GM12864 (cell line): ENCODE results near the gene PDHX.

Source experiments
- DNase-seq: peaks from one replicate; pipeline ENCODE4 v3.0.0-alpha.2; 2011; ENCODE audit warnings: low read depth
- H3K4me3 ChIP-seq: 2 replicates; pipeline ENCODE4 v1.5.1; 2011; ENCODE audit warnings: mild to moderate bottlenecking, low read depth, low read length, control low read depth
- TF ChIP-seq, protein P1 (sequence below): IDR thresholded peaks from 2 replicates; pipeline ENCODE4 v1.5.1; 2011; ENCODE audit warnings: low read depth, mild to moderate bottlenecking, moderate library complexity, low read length, control low read depth, inconsistent platforms; ENCODE audit errors: missing control alignments

The PDHX gene

DNA sequence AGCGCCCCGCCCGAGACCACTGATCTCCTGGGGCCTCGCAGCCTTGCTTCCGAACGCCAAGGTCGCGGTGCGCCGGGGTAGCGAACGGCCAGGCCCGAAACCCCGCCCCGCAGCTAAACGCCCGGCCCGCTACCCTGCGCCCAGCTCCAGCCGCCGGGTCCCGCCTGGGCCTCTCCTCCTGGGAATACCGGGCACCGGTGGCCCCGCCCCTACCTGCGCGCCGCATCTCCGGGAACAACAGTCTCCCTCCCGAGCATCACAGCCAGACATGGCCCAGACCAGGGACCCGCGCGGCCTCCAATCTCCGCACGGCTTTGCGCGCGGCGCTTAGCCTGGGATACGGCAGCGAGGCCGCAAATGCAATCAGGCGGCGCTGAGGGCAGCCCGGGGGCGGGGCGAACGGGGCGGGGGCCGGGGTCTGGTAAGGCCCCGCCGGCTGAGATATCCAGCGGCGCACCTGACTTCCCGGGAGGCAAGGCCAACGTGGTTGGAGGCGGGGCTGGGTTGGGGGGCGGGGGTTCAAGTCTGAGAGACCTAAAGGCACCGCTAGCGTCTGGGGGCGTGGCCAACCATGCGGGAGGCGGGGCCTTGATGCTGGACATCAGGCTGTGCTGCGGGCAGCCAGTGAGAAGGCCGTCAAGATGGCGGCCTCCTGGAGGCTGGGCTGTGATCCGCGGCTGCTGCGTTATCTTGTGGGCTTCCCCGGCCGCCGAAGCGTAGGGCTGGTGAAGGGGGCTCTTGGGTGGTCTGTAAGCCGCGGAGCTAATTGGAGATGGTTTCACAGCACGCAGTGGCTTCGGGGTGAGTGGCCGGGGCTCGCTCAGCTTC is at the start of gene PDHX, which contains the start of gene APIP:
Gene PDHX, plus strand, starts transcription at position 604 of the 828 bp plus-strand sequence. Its CDS starts 38 bp downstream, at position 642.
Gene APIP, minus strand, starts transcription at position 365 of the 828 bp plus-strand sequence. Its CDS starts 95 bp downstream, at position 270.
- TF ChIP-seq, protein P1, sequence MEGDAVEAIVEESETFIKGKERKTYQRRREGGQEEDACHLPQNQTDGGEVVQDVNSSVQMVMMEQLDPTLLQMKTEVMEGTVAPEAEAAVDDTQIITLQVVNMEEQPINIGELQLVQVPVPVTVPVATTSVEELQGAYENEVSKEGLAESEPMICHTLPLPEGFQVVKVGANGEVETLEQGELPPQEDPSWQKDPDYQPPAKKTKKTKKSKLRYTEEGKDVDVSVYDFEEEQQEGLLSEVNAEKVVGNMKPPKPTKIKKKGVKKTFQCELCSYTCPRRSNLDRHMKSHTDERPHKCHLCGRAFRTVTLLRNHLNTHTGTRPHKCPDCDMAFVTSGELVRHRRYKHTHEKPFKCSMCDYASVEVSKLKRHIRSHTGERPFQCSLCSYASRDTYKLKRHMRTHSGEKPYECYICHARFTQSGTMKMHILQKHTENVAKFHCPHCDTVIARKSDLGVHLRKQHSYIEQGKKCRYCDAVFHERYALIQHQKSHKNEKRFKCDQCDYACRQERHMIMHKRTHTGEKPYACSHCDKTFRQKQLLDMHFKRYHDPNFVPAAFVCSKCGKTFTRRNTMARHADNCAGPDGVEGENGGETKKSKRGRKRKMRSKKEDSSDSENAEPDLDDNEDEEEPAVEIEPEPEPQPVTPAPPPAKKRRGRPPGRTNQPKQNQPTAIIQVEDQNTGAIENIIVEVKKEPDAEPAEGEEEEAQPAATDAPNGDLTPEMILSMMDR = no peak
- DNase-seq = peak; percentile 94
- H3K4me3 ChIP-seq = peak within 1 kb of the TSS; percentile 97

DNA sequence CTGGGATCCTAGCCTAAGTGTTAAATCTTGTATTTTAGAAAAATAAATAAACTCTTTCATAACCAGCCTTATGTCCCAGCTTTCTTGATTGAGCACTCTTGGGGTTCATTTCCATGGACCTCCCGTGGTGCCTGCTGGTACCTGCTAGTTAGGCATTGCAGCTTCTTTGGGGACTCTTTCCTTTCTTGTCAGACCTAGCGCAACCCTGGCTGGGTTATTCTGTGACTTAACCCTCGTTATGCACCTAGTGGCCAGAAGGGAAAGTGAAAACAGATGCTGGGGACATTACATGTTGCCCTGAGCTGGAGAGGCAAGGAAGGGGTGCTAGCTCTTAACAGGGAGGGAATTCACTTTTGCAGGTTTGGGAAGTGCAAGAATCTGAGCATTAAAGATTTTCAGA is 47.0 kb upstream of the PDHX start:
- no peak for DNase-seq
- TF ChIP-seq, protein P1 = peak; percentile 46
- no peak overlapping the region for H3K4me3 ChIP-seq

DNA sequence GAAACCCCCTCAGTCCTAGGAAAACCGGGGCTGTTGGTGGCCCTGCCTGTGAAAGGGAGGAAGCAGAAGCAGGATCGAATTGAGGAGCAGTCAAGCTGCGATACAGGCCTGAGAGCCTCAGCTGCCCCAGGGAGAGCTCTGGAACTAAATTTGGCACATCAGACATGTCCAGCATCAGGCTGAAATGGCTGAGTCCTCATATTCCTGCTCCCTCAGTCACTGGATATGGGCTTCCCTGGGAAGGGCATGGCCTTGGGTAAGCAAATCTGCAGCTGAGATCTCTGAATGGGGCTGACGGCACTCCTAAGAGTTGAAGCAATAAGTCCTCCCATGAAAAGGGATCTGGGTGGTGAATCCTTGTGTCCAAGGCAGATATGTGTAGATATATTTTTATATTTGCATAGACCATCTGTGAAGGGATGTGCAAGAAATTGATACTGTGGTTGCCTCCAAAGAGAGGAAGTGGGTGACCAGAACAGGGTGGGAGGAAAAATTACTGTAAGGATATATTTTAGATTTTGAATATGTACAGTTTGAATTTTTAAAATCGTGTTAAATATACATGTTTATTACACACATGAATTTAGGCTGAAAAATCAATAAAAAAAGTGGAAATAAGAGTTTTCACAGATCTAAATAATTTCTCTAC is 45.7 kb upstream of the PDHX start:
- TF ChIP-seq, protein P1 = no peak
- no peak overlapping the region for H3K4me3 ChIP-seq
- DNase-seq = no peak

DNA sequence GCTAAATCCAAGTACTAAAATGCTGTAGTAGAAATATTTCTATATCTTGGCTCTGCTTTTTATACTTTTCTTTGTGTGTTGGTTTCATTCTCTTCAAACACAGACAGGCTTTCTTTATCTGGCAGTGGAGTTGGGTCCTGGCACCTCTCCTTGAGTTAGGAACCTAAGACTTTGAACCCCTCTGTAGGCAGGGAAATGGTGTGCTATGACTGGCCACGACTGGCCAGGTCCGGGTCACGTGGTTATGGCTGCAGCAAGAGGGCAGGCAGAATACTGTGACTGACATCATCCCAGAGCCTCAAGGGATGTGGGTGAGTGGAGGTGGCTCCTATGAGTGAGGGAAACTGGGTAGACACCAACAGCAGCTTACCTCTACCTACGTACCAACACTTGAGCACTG is 42.2 kb upstream of the PDHX start:
- TF ChIP-seq, protein P1 = no peak
- H3K4me3 ChIP-seq = no peak overlapping the region
- no peak for DNase-seq

DNA sequence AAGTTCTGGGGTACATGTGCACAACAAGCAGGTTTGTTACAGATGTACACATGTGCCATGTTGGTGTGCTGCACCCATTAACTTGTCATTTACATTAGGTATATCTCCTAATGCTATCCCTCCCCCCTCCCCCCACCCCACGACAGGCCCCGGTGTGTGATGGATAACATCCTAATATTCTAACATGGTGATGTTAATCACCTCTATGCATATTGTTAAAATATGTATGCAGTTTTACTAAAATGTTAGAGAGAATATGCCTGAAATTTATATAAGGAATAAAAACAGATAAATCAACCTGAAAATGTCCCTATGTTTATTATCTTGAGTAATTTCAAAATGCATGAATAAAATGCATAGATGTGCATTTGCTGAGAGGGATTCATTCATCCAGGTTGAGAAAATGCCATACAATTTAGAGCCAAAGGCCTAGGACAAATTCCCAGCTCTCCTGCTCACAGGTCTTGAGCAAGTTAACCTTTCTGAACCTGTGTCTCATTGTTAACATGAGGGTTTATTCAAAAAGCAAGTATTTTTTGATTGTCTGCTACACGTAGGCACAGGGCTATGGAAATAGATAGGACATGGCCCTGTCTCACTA is 38.9 kb upstream of the PDHX start:
- TF ChIP-seq, protein P1 = no peak
- no peak overlapping the region for H3K4me3 ChIP-seq
- no peak for DNase-seq

DNA sequence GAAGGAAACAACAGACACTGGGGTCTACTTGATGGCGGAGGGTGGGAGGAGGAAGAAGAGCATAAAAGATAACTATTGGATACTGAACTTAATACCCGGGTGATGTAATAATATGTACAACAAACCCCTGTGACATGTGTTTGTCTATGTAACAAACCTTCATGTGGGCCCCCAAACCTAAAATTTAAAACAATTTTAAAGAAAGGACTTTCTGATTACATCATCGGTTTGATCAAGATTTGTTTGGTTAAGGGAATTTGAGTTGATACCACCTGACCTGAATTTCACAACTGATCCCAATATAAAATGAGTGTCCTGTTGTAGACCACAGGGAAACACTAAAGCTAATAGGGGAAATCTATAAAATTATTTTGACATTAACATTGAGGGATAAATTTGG is 34.5 kb upstream of the PDHX start:
- TF ChIP-seq, protein P1 = no peak

More for the DNA sequence above, 34.5 kb upstream of the PDHX start:
- DNase-seq = no peak
- no peak overlapping the region for H3K4me3 ChIP-seq
